CD4-positive, alpha-beta T cell treated with Interleukin-4 for 1 hour (primary cell): Measurements from ENCODE around the gene TRRAP.

Experiments
- DNase-seq, 2 donors: peaks; one replicate each; pipeline ENCODE4 v3.0.0-alpha.2; 2020 to 2022

The TRRAP gene

DNA sequence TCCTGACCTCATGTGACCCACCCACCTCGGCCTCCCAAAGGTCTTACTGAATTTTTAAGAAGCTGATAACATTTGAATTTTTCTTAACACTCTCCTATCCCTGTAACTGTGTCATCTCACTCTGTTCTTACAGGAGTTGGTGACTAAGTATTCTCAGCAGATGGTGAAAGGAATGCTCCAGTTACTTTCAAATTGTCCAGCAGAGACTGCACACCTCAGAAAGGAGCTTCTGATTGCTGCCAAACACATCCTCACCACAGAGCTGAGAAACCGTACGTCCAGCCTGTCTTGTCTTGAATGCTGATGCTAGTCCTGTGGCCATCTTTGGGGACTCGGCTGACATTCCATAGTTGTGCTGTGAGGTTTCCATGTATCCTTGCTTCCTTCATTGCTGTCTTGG lies 24.9 kb downstream of the TRRAP start:
- DNase-seq = no peak

DNA sequence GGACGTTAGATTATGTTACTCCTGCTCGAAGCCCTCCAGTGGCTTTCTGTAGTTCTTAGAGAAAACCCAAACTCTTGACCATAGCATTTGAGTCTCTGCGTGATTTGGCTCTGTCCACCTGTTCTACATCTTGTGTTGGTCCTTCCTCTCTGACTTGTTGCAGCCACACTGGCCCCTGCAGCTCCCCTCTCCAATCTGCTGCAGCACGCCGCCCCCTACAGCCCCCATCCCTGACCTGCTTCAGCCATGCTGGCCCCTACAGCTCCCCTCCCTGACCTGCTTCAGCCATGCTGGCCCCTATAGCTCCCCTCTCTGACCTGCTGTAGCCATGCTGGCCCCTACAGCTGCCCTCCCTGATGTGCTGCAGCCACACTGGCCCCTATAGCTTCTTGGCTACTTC lies 29.2 kb downstream of the TRRAP start:
- DNase-seq = no peak

DNA sequence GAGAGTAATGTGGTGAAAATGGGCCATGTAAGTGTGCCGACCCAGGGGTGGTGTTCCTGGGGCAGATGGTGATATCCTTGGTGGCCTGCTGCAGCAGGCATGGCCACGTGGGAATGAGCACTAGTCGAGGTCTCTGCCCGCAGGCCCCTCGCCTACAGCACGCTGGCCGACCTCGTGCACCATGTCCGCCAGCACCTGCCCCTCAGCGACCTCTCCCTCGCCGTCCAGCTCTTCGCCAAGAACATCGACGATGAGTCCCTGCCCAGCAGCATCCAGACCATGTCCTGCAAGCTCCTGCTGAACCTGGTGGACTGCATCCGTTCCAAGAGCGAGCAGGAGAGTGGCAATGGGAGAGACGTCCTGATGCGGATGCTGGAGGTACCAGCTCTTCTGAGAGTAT lies 30.3 kb downstream of the TRRAP start:
- DNase-seq = no peak

GRCh38 chr7:98909487-98909886 lies 31.2 kb downstream of the TRRAP start:
- no peak for DNase-seq

- no peak for DNase-seq
Observed at GRCh38 chr7:98910427-98910826, 32.1 kb downstream of the TRRAP start.

DNA sequence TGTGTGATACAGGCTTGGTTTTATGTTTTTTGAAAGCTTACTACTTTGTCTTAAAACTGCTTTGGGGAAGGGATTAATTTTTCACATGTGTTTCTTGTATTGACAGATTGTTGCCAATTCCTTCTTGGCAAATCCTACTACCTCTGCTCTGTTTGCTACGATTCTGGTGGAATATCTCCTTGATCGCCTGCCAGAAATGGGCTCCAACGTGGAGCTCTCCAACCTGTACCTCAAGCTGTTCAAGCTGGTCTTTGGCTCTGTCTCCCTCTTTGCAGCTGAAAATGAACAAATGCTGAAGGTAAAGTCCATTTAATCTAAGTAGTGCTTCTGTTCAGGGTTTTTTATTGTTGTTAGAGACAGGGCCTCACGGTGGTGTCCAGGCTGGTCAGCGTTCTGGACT lies 33.6 kb downstream of the TRRAP start:
- DNase-seq = no peak

- DNase-seq = no peak
Observed at GRCh38 chr7:98913026-98913425, 34.7 kb downstream of the TRRAP start.

- DNase-seq = no peak
Observed at GRCh38 chr7:98913612-98914011, 35.3 kb downstream of the TRRAP start.

GRCh38 chr7:98917331-98917730 lies 39.0 kb downstream of the TRRAP start:
- DNase-seq = no peak

DNA sequence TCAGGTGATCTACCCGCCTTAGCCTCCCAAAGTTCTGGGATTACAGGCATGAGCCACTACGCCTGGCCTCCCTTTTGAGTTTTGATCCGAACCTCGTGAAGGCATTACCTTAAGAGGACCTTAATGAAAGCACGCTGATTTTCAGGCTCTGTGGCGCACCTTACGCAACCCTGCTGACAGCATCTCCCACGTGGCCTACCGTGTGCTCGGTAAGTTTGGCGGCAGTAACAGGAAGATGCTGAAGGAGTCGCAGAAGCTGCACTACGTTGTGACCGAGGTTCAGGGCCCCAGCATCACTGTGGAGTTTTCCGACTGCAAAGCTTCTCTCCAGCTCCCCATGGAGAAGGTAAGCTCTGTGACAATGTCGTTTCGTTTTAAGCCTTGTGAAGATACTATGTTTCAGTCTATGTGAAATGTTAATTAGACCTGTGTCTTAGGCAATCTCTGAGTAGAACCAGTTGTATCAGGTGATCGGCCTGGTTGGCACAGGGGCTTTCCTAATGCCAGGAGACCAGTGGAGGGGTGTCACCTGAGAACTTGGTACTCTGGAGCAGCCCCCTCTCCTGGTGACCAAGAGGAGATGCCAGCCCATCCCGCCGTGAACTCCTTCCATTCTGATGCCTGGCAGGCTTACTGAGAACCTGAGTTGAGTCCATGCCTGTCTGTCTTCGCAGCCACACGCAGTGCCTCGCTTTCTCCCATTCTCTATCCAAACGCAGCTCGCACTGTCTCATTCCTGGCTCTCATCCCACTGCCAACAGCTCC lies 43.5 kb downstream of the TRRAP start:
- no peak for DNase-seq

- DNase-seq = no peak
Observed at GRCh38 chr7:98922392-98923187, 44.3 kb downstream of the TRRAP start.

GRCh38 chr7:98923512-98923911 lies 45.2 kb downstream of the TRRAP start:
- DNase-seq = no peak

DNA sequence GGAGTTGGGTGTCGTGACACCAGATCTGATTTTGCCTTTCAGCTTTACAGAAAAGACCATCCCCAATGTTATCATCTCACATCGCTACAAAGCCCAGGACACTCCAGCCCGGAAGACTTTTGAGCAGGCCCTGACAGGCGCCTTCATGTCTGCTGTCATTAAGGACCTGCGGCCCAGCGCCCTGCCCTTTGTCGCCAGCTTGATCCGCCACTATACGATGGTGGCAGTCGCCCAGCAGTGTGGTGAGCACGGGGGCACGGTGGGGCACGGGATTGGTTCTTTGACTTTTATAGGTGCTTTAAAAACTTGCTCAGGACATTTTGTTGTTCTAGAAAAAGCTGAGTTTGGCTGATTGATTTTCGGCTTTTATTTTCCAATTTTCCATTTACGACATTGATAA lies 48.8 kb downstream of the TRRAP start:
- DNase-seq = no peak

DNA sequence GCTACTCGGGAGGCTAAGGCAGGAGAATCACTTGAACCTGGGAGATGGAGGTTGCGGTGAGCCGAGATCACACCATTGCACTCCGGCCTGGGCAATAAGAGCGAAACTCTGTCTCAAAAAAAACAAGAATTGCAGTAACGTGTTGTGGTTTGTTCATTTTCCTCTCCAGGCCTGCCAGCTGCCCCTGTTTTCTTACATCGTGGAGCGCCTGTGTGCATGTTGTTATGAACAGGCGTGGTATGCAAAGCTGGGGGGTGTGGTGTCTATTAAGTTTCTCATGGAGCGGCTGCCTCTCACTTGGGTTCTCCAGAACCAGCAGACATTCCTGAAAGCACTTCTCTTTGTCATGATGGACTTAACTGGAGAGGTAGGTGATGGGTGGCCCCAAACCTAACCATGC lies 52.1 kb downstream of the TRRAP start:
- peak in 1 of 2 donors; percentile 29 for DNase-seq

- DNase-seq = peak in 1 of 2 donors; percentile 73
Observed at GRCh38 chr7:98930921-98931320, 52.6 kb downstream of the TRRAP start.

- no peak for DNase-seq
Observed at GRCh38 chr7:98933321-98933720, 55.0 kb downstream of the TRRAP start.

GRCh38 chr7:98934267-98934666 lies 55.9 kb downstream of the TRRAP start:
- DNase-seq = no peak

- no peak for DNase-seq
Observed at GRCh38 chr7:98935811-98936210, 57.5 kb downstream of the TRRAP start.

GRCh38 chr7:98943336-98943735 lies 65.0 kb downstream of the TRRAP start:
- DNase-seq = no peak

- DNase-seq = no peak
Observed at GRCh38 chr7:98944386-98944785, 66.1 kb downstream of the TRRAP start.

GRCh38 chr7:98945852-98946251 lies 67.5 kb downstream of the TRRAP start:
- DNase-seq = no peak

DNA sequence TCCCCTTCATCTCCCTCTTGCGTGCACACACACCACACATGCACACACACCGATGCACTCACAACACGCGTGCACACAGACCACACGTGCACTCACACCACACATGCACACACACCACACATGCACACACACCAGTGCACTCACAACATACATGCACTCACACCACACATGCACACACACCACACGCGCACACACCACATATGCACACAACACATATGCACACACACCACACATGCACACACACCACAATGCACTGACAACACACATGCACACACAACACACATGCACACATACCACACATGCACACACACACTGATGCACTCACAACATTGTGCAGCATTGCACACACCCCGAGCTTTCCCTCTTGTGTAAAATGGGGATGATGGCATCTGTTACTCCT lies 68.1 kb downstream of the TRRAP start:
- DNase-seq = no peak

DNA sequence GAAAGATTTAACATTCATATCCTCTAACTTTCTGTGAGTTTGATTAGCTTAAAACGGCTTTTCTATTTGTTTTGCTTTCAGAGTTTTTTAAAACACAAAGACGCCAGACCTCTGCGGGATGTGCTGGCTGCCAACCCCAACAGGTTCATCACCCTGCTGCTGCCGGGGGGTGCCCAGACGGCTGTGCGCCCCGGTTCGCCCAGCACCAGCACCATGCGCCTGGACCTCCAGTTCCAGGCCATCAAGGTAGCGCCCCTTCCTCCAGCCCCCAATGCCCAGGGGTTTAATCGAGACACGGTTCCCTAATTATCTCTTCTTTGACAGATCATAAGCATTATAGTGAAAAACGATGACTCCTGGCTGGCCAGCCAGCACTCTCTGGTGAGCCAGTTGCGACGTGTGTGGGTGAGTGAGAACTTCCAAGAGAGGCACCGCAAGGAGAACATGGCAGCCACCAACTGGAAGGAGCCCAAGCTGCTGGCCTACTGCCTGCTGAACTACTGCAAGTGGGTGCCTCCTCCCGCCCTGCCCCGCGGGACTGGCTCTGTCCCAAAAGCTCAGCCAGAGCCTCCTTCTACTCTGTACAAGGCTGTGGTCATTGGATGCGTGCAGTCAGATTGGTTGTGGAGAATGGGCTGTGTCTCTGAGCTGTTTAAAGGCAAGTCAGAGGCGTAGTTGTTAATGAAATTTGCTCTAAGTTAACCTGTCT lies 71.2 kb downstream of the TRRAP start:
- no peak for DNase-seq

DNA sequence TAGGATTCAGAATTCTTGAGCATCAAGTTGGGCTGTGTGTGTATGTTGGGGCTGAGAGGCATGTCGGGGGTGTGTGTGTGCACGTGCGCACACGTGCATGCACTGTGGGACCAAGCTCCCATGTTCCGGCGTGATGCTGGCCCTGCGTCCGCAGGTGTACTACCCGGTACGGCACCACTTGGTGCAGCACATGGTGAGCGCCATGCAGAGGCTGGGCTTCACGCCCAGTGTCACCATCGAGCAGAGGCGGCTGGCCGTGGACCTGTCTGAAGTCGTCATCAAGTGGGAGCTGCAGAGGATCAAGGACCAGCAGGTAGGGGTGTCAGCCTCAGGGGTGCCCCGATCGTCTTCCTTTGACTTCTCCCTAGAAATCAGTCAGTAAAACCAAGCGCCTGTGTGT lies 77.7 kb downstream of the TRRAP start:
- no peak for DNase-seq
